Measurements from ENCODE around the gene FGFR1OP2. TPM values are rescaled to one million over a fixed set of nuclear protein-coding genes. Genes with fewer than 3 reads are reported as not detected.

The FGFR1OP2 gene
- total and polyA plus RNA-seq, 4 donors = 11.9 to 76.0 (median 27.6) TPM

DNA sequence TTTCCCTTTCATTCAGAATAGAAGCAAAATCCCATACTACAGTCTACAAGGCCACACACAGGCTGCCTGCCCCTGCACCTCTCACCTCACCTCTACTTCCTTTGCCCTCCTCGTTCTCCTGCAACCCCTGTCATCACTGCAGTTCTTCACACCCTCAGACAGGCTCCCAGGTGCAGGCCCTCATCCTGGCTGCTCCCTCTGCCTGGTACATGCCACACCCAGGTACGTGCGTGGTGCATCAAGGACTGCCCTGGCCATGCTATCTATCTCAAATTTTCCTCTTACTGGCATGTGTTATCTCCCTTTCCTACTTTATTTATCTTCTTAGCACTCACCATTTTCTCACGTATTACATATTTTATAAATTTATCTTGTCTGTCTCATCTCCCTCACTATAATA is 51.6 kb downstream of the FGFR1OP2 start:
- no peak for DNase-seq (ENCODE audit: low spot score)
- H3K4me1 ChIP-seq (ENCODE audit: control insufficient read depth in 4 of 4, insufficient read depth in 4 of 4, low read length in 3 of 4) = peaks cover 0 to 6% (median 2%) of the 10 kb centered on the region in 4 donors
- H3K4me3 ChIP-seq (ENCODE audit: low read depth in 1 of 3, low read length in 3 of 3) = no peak overlapping the region
- peaks cover 0 to 26% (median 12%) of the 10 kb centered on the region in 4 donors for H3K36me3 ChIP-seq (ENCODE audit: control insufficient read depth in 4 of 4, insufficient read depth in 3 of 4, low read depth in 1 of 4, low read length in 3 of 4)
- H3K9ac ChIP-seq (ENCODE audit: low read depth in 1 of 2, low read length in 2 of 2) = no peak overlapping the region
- no peaks in the 10 kb centered on the region for H3K9me3 ChIP-seq (ENCODE audit: control insufficient read depth in 4 of 4, low read length in 3 of 4)
- no peaks in the 10 kb centered on the region for H3K27me3 ChIP-seq (ENCODE audit: control insufficient read depth in 4 of 4, insufficient read depth in 4 of 4, low read length in 3 of 4)
- TF ChIP-seq TAF1 (conservative IDR thresholded peaks at IDR 0.05) = no peak
- TF ChIP-seq RXRA (IDR thresholded peaks at IDR 0.05) = no peak
- TF ChIP-seq FOXA1 (IDR thresholded peaks at IDR 0.05) = no peak
- no peak for TF ChIP-seq NR2F2 (IDR thresholded peaks at IDR 0.05)
- TF ChIP-seq RAD21 (IDR thresholded peaks at IDR 0.05) = no peak
- TF ChIP-seq JUND (IDR thresholded peaks at IDR 0.05) = no peak
- TF ChIP-seq YY1 (IDR thresholded peaks at IDR 0.05) = no peak
- TF ChIP-seq HNF4G (IDR thresholded peaks at IDR 0.05) = no peak
- TF ChIP-seq, protein P1, sequence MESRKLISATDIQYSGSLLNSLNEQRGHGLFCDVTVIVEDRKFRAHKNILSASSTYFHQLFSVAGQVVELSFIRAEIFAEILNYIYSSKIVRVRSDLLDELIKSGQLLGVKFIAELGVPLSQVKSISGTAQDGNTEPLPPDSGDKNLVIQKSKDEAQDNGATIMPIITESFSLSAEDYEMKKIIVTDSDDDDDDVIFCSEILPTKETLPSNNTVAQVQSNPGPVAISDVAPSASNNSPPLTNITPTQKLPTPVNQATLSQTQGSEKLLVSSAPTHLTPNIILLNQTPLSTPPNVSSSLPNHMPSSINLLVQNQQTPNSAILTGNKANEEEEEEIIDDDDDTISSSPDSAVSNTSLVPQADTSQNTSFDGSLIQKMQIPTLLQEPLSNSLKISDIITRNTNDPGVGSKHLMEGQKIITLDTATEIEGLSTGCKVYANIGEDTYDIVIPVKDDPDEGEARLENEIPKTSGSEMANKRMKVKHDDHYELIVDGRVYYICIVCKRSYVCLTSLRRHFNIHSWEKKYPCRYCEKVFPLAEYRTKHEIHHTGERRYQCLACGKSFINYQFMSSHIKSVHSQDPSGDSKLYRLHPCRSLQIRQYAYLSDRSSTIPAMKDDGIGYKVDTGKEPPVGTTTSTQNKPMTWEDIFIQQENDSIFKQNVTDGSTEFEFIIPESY (IDR thresholded peaks at IDR 0.05) = no peak
- TF ChIP-seq, protein P2, sequence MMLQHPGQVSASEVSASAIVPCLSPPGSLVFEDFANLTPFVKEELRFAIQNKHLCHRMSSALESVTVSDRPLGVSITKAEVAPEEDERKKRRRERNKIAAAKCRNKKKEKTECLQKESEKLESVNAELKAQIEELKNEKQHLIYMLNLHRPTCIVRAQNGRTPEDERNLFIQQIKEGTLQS (IDR thresholded peaks at IDR 0.05) = no peak
- TF ChIP-seq, protein P3, sequence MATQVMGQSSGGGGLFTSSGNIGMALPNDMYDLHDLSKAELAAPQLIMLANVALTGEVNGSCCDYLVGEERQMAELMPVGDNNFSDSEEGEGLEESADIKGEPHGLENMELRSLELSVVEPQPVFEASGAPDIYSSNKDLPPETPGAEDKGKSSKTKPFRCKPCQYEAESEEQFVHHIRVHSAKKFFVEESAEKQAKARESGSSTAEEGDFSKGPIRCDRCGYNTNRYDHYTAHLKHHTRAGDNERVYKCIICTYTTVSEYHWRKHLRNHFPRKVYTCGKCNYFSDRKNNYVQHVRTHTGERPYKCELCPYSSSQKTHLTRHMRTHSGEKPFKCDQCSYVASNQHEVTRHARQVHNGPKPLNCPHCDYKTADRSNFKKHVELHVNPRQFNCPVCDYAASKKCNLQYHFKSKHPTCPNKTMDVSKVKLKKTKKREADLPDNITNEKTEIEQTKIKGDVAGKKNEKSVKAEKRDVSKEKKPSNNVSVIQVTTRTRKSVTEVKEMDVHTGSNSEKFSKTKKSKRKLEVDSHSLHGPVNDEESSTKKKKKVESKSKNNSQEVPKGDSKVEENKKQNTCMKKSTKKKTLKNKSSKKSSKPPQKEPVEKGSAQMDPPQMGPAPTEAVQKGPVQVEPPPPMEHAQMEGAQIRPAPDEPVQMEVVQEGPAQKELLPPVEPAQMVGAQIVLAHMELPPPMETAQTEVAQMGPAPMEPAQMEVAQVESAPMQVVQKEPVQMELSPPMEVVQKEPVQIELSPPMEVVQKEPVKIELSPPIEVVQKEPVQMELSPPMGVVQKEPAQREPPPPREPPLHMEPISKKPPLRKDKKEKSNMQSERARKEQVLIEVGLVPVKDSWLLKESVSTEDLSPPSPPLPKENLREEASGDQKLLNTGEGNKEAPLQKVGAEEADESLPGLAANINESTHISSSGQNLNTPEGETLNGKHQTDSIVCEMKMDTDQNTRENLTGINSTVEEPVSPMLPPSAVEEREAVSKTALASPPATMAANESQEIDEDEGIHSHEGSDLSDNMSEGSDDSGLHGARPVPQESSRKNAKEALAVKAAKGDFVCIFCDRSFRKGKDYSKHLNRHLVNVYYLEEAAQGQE (IDR thresholded peaks at IDR 0.05) = no peak
- no peak for TF ChIP-seq FOXA2 (IDR thresholded peaks at IDR 0.05)
- TF ChIP-seq HNF4A (conservative IDR thresholded peaks at IDR 0.05) = no peak
- no peak for TF ChIP-seq GABPA (IDR thresholded peaks at IDR 0.05 in 1 of 2, conservative IDR thresholded peaks at IDR 0.05 in 1 of 2)
- TF ChIP-seq, protein P4, sequence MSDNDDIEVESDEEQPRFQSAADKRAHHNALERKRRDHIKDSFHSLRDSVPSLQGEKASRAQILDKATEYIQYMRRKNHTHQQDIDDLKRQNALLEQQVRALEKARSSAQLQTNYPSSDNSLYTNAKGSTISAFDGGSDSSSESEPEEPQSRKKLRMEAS (IDR thresholded peaks at IDR 0.05) = no peak
- TF ChIP-seq, protein P5, sequence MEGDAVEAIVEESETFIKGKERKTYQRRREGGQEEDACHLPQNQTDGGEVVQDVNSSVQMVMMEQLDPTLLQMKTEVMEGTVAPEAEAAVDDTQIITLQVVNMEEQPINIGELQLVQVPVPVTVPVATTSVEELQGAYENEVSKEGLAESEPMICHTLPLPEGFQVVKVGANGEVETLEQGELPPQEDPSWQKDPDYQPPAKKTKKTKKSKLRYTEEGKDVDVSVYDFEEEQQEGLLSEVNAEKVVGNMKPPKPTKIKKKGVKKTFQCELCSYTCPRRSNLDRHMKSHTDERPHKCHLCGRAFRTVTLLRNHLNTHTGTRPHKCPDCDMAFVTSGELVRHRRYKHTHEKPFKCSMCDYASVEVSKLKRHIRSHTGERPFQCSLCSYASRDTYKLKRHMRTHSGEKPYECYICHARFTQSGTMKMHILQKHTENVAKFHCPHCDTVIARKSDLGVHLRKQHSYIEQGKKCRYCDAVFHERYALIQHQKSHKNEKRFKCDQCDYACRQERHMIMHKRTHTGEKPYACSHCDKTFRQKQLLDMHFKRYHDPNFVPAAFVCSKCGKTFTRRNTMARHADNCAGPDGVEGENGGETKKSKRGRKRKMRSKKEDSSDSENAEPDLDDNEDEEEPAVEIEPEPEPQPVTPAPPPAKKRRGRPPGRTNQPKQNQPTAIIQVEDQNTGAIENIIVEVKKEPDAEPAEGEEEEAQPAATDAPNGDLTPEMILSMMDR (IDR thresholded peaks at IDR 0.05; ENCODE audit: low read depth, low read length, missing input control) = no peak
- TF ChIP-seq EGR1 (IDR thresholded peaks at IDR 0.05; ENCODE audit: low read depth in 2 of 2) = no peak
- WGBS = 90% methylated on average over 4 of the region's 4 CpGs
- H3K27ac ChIP-seq (ENCODE audit: low read depth in 1 of 2, low read length in 2 of 2) = no peak overlapping the region

Data from liver (tissue), 9 donors.